Activated CD4-positive, alpha-beta T cell treated with anti-CD3 and anti-CD28 coated beads, Interleukin-2, amount 10 ng/mL, durations not matched to agents 24 days and 14 days (primary cell): ENCODE measurements around the gene ST14. TPM values are rescaled to one million over a fixed set of nuclear protein-coding genes. Genes with fewer than 3 reads are reported as not detected.
"Not testable (repeated sequence)": the region's sequence is repeated elsewhere in the genome, so short reads cannot be mapped to it uniquely, and the experiment has no call there.

ENCODE experiments used
- DNase-seq: peaks from one replicate; pipeline ENCODE4 v3.0.0; 2022
- H3K27ac Mint-ChIP-seq: one replicate; pipeline ENCODE4 v1.8.0; 2022; ENCODE audit warnings: mild to moderate bottlenecking, mixed read lengths
- H3K27me3 Mint-ChIP-seq: one replicate; pipeline ENCODE4 v1.8.0; 2022; ENCODE audit warnings: mixed read lengths
- H3K36me3 Mint-ChIP-seq: one replicate; pipeline ENCODE4 v1.8.0; 2022; ENCODE audit warnings: low read depth, mild to moderate bottlenecking, mixed read lengths
- H3K4me1 Mint-ChIP-seq: one replicate; pipeline ENCODE4 v1.8.0; 2021; ENCODE audit warnings: mixed read lengths
- H3K4me3 Mint-ChIP-seq: one replicate; pipeline ENCODE4 v1.8.0; 2022; ENCODE audit warnings: mild to moderate bottlenecking, moderate library complexity, mixed read lengths
- H3K9me3 Mint-ChIP-seq: one replicate; pipeline ENCODE4 v1.8.0; 2021; ENCODE audit warnings: mixed read lengths
- intact Hi-C: fragments of 100-400 bp; cut with micrococcal nuclease; formaldehyde crosslinking; loops from one replicate; pipeline ENCODE4 v1.15.1; 2023
- total RNA-seq: library from RNA; stranded (reverse); gene quantifications from 2 replicates; pipeline ENCODE4 v1.2.3, GENCODE V29; 2022

The ST14 gene
- total RNA-seq, 1 donor from 2014 or later, result not detected

- H3K27me3 Mint-ChIP-seq, intact Hi-C loops, H3K4me1 Mint-ChIP-seq, H3K27ac Mint-ChIP-seq, H3K36me3 Mint-ChIP-seq, H3K4me3 Mint-ChIP-seq, H3K9me3 Mint-ChIP-seq, DNase-seq: not testable (repeated sequence)
Measured at GRCh38 chr11:130193551-130193950, 34.0 kb downstream of the ST14 start.

GRCh38 chr11:130194241-130195023 lies 34.9 kb downstream of the ST14 start:
- Mint-ChIP-seq H3K4me1 (no peaks in the 10 kb centered on the region), H3K36me3 (no peaks in the 10 kb centered on the region), H3K4me3 (no peak overlapping the region), H3K27me3 (no peaks in the 10 kb centered on the region), H3K9me3 (no peaks in the 10 kb centered on the region), H3K27ac (no peak overlapping the region)
- DNase-seq, result no peak
- intact Hi-C loops, result no loop called here

- intact Hi-C loops, result no loop called here
- H3K4me1 Mint-ChIP-seq, result no peaks in the 10 kb centered on the region
- no peaks in the 10 kb centered on the region for H3K27me3 Mint-ChIP-seq
- no peak overlapping the region for H3K27ac Mint-ChIP-seq
- no peak overlapping the region for H3K4me3 Mint-ChIP-seq
- DNase-seq, result no peak
- no peaks in the 10 kb centered on the region for H3K9me3 Mint-ChIP-seq
- H3K36me3 Mint-ChIP-seq, result no peaks in the 10 kb centered on the region
Measured at GRCh38 chr11:130197386-130198035, 37.9 kb downstream of the ST14 start.

- intact Hi-C loops, result no loop called here
- no peaks in the 10 kb centered on the region for H3K27me3 Mint-ChIP-seq
- no peaks in the 10 kb centered on the region for H3K4me1 Mint-ChIP-seq
- no peak overlapping the region for H3K4me3 Mint-ChIP-seq
- no peak overlapping the region for H3K27ac Mint-ChIP-seq
- DNase-seq, result no peak
- no peaks in the 10 kb centered on the region for H3K9me3 Mint-ChIP-seq
- H3K36me3 Mint-ChIP-seq, result no peaks in the 10 kb centered on the region
Measured at GRCh38 chr11:130198292-130198691, 38.7 kb downstream of the ST14 start.

GRCh38 chr11:130198964-130199363 lies 39.4 kb downstream of the ST14 start:
- no peak overlapping the region for H3K27ac Mint-ChIP-seq
- H3K36me3 Mint-ChIP-seq, result no peaks in the 10 kb centered on the region
- H3K27me3 Mint-ChIP-seq, result no peaks in the 10 kb centered on the region
- no peaks in the 10 kb centered on the region for H3K9me3 Mint-ChIP-seq
- intact Hi-C loops, result no loop called here
- no peak overlapping the region for H3K4me3 Mint-ChIP-seq
- H3K4me1 Mint-ChIP-seq, result no peaks in the 10 kb centered on the region
- DNase-seq, result no peak

- H3K27me3 Mint-ChIP-seq, result no peaks in the 10 kb centered on the region
- no peaks in the 10 kb centered on the region for H3K36me3 Mint-ChIP-seq
- DNase-seq, result no peak
- H3K4me1 Mint-ChIP-seq, result no peaks in the 10 kb centered on the region
- intact Hi-C loops, result no loop called here
- H3K9me3 Mint-ChIP-seq, result no peaks in the 10 kb centered on the region
- H3K4me3 Mint-ChIP-seq, result no peak overlapping the region
- H3K27ac Mint-ChIP-seq, result no peak overlapping the region
Measured at GRCh38 chr11:130199792-130200191, 40.2 kb downstream of the ST14 start.

GRCh38 chr11:130201026-130201425 lies 41.4 kb downstream of the ST14 start:
- no peak overlapping the region for H3K27ac Mint-ChIP-seq
- H3K4me1 Mint-ChIP-seq, result no peaks in the 10 kb centered on the region
- no peaks in the 10 kb centered on the region for H3K27me3 Mint-ChIP-seq
- no peaks in the 10 kb centered on the region for H3K36me3 Mint-ChIP-seq
- no peaks in the 10 kb centered on the region for H3K9me3 Mint-ChIP-seq
- intact Hi-C loops, result no loop called here
- H3K4me3 Mint-ChIP-seq, result no peak overlapping the region
- no peak for DNase-seq

GRCh38 chr11:130202009-130202817 lies 42.6 kb downstream of the ST14 start:
- intact Hi-C loops, result no loop called here
- Mint-ChIP-seq H3K36me3 (no peaks in the 10 kb centered on the region), H3K27ac (no peak overlapping the region), H3K4me3 (no peak overlapping the region), H3K9me3 (no peaks in the 10 kb centered on the region), H3K27me3 (no peaks in the 10 kb centered on the region), H3K4me1 (no peaks in the 10 kb centered on the region)
- DNase-seq, result no peak

- Mint-ChIP-seq H3K27me3 (no peaks in the 10 kb centered on the region), H3K4me1 (no peaks in the 10 kb centered on the region)
Measured at GRCh38 chr11:130202818-130203689, 43.5 kb downstream of the ST14 start.

GRCh38 chr11:130203766-130204702 lies 44.5 kb downstream of the ST14 start:
- Mint-ChIP-seq H3K36me3 (no peaks in the 10 kb centered on the region), H3K4me3 (no peak overlapping the region), H3K4me1 (no peaks in the 10 kb centered on the region), H3K27me3 (no peaks in the 10 kb centered on the region), H3K27ac (no peak overlapping the region), H3K9me3 (no peaks in the 10 kb centered on the region)
- DNase-seq, result no peak
- intact Hi-C loops, result no loop called here

More at GRCh38 chr11:130202818-130203689, 43.5 kb downstream of the ST14 start:
- Mint-ChIP-seq H3K4me3 (no peak overlapping the region), H3K36me3 (no peaks in the 10 kb centered on the region), H3K27ac (no peak overlapping the region), H3K9me3 (no peaks in the 10 kb centered on the region)
- intact Hi-C loops, result no loop called here
- DNase-seq, result no peak

- Mint-ChIP-seq H3K4me3 (no peak overlapping the region), H3K36me3 (no peaks in the 10 kb centered on the region), H3K27me3 (no peaks in the 10 kb centered on the region), H3K9me3 (no peaks in the 10 kb centered on the region), H3K27ac (no peak overlapping the region), H3K4me1 (no peaks in the 10 kb centered on the region)
- intact Hi-C loops, result no loop called here
- no peak for DNase-seq
Measured at GRCh38 chr11:130204703-130205095, 45.1 kb downstream of the ST14 start.

GRCh38 chr11:130206141-130206540 lies 46.6 kb downstream of the ST14 start:
- no peaks in the 10 kb centered on the region for H3K27me3 Mint-ChIP-seq
- intact Hi-C loops, result no loop called here
- H3K4me3 Mint-ChIP-seq, result no peak overlapping the region
- no peaks in the 10 kb centered on the region for H3K9me3 Mint-ChIP-seq
- H3K27ac Mint-ChIP-seq, result no peak overlapping the region
- H3K36me3 Mint-ChIP-seq, result no peaks in the 10 kb centered on the region
- no peaks in the 10 kb centered on the region for H3K4me1 Mint-ChIP-seq
- DNase-seq, result no peak
